OCI-LY3 (cell line): ENCODE results near the gene RFC4.

Source experiments
- EZH2phosphoT487 ChIP-seq: fragments of 200-600 bp; shearing (Covaris generic); IDR thresholded peaks from 2 replicates; pipeline ENCODE4 v1.6.1; 2018; ENCODE audit warnings: antibody characterized with exemption, mixed run types, low read depth
- TF ChIP-seq, protein P1 (sequence below): fragments of 200-600, 300-600 bp; sonication (generic); IDR thresholded peaks from 2 replicates; pipeline ENCODE4 v1.5.1; 2014; ENCODE audit warnings: antibody characterized with exemption, low read length, low read depth

DNA sequence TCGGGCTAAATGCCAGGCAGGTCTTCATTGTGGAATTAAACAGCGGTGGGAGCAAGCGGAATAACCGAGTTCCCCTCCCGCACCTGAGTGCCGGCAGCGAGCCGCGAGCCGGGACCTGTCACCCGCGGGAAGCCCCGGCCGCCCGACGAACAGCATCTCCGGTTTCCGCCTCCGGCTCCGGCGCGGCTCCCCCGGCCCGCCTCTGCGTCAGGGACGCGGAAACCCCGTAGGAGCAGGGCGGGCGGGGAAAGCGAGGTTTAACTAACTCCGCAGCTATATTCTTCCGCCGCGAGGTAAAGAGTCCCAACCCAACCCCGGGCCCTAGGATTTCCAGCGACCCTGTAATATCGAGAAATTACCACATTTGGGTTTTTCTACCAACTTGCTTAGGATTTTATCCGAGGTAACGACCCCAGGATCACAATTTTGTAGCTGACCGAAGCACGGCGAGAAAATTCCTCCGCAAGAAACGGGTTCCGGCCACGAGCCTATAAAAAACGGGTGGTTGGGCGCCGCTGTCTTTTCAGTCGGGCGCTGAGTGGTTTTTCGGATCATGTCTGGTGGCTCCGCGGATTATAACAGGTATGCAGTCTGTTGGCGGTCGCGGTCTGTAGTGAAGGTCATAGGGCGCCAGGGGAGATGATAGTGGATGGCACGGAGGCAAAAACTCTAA lies 23.1 kb downstream of the RFC4 start, which contains the start of gene EIF4A2:
- no peak for TF ChIP-seq EZH2phosphoT487
- TF ChIP-seq, protein P1, sequence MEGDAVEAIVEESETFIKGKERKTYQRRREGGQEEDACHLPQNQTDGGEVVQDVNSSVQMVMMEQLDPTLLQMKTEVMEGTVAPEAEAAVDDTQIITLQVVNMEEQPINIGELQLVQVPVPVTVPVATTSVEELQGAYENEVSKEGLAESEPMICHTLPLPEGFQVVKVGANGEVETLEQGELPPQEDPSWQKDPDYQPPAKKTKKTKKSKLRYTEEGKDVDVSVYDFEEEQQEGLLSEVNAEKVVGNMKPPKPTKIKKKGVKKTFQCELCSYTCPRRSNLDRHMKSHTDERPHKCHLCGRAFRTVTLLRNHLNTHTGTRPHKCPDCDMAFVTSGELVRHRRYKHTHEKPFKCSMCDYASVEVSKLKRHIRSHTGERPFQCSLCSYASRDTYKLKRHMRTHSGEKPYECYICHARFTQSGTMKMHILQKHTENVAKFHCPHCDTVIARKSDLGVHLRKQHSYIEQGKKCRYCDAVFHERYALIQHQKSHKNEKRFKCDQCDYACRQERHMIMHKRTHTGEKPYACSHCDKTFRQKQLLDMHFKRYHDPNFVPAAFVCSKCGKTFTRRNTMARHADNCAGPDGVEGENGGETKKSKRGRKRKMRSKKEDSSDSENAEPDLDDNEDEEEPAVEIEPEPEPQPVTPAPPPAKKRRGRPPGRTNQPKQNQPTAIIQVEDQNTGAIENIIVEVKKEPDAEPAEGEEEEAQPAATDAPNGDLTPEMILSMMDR = no peak
